HUES6 (cell line): ENCODE data around the gene ARHGAP26.

Source experiments
- H3K27ac ChIP-seq: 2 replicates; pipeline ENCODE4 v1.7.0; 2013; ENCODE audit warnings: low read depth, mild to moderate bottlenecking, low read length, inconsistent platforms
- H3K27me3 ChIP-seq: 2 replicates; pipeline ENCODE4 v1.6.1; 2013; ENCODE audit warnings: low read length; ENCODE audit not compliant: control insufficient read depth, insufficient read depth
- H3K36me3 ChIP-seq: 2 replicates; pipeline ENCODE4 v1.6.1; 2013; ENCODE audit warnings: low read length; ENCODE audit not compliant: control insufficient read depth, insufficient read depth
- H3K4me1 ChIP-seq: 2 replicates; pipeline ENCODE4 v1.6.1; 2013; ENCODE audit warnings: low read length; ENCODE audit not compliant: control insufficient read depth, insufficient read depth
- H3K4me3 ChIP-seq: 2 replicates; pipeline ENCODE4 v1.5.1; 2013; ENCODE audit warnings: low read depth, low read length
- H3K9ac ChIP-seq: one replicate; pipeline ENCODE4 v1.6.1; 2013; ENCODE audit warnings: mild to moderate bottlenecking, low read length
- H3K9me3 ChIP-seq: 2 replicates; pipeline ENCODE4 v1.6.1; 2013; ENCODE audit warnings: low read depth, low read length; ENCODE audit not compliant: control insufficient read depth, insufficient read depth

Gene ARHGAP26

DNA sequence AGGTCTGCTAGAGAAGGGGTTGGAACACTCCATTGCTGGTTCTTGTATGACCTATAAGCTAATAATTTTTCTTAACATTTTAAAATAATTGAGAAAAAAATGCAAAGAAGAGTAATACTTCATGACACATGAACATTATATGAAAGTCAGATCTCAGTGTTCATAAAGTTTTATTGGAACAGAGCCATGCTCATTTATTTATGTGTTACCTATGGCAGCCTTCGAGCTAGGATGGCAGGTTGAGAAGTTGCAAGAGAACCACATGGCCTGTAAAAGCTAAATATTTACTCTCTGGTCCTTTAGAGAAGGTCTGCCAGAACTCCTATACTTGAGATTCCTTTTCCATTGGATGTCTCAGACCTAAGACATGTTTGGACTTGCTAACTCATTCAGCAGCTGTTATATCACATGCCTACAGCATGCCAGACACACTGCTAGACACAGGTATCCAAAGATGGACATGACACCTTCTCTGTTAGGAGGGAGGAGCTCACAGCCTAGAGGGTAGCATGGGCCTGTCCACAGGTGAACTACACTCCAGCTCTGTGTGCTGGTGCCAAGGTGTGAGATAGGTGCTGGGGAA, 304.3 kb downstream of the ARHGAP26 start:
- no peaks in the 10 kb centered on the region for H3K27me3 ChIP-seq
- no peak overlapping the region for H3K9ac ChIP-seq
- no peak overlapping the region for H3K4me3 ChIP-seq
- no peaks in the 10 kb centered on the region for H3K36me3 ChIP-seq
- H3K9me3 ChIP-seq = peaks cover 22% of the 10 kb centered on the region
- peaks cover 16% of the 10 kb centered on the region for H3K4me1 ChIP-seq
- H3K27ac ChIP-seq = no peak overlapping the region

DNA sequence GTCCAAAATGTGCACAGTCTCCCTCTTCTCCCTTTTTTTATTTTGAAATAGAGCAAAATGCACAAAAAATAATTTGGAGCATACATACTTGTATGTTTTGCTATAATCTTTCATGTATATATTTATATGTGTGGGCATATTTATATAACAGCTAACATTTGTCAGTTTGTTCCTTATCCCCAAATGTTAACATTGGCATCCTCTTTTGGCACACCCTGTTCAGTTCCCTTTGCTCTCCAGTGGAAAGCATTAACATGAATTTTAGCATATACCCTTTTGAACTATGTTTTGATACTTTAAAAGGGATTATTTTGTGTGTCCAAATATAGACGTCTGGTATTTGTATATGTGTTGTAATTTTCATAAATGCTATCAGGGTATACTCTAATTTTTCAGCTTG, 306.2 kb downstream of the ARHGAP26 start:
- H3K27ac ChIP-seq = no peak overlapping the region
- H3K4me1 ChIP-seq = peaks cover 16% of the 10 kb centered on the region
- no peak overlapping the region for H3K9ac ChIP-seq
- no peaks in the 10 kb centered on the region for H3K36me3 ChIP-seq
- H3K9me3 ChIP-seq = peaks cover 12% of the 10 kb centered on the region
- H3K4me3 ChIP-seq = no peak overlapping the region
- H3K27me3 ChIP-seq = no peaks in the 10 kb centered on the region

DNA sequence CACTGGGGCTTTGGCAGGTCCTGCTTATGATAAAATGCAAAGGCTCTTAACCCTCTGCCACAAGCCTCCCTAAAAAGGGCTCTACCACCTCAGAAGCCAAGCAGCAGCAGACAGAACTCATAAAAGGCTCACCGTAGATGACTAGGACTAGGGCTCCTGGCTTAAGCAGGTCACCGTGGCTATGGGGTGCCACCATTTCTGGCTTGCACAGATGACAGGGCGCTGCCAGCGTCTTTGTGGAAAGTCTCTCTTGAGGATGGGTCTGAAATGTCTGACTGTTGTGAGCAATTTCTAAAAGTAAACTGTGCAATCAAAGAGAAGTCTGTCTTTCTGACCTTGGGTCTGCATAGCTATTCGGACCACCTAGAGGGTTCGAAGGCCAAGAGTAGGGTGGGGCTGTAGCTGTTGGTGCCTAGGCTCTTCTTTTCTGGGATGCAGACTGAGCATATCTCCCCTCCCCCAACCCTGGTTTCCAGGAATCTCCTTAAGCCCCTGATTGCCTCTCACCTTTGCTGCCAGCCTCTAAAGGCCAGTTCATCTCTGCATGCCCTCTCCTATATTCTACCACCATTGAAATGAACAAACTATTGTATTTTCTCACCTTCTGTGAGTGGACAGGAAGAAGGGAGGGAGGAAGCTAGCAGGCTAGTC, 307.4 kb downstream of the ARHGAP26 start:
- Histone ChIP-seq H3K4me3 (no peak overlapping the region), H3K9ac (no peak overlapping the region), H3K27ac (no peak overlapping the region), H3K27me3 (no peaks in the 10 kb centered on the region), H3K9me3 (peaks cover 2% of the 10 kb centered on the region; the same call in 1 of the 2 replicates), H3K36me3 (no peaks in the 10 kb centered on the region), H3K4me1 (peaks cover 16% of the 10 kb centered on the region)

DNA sequence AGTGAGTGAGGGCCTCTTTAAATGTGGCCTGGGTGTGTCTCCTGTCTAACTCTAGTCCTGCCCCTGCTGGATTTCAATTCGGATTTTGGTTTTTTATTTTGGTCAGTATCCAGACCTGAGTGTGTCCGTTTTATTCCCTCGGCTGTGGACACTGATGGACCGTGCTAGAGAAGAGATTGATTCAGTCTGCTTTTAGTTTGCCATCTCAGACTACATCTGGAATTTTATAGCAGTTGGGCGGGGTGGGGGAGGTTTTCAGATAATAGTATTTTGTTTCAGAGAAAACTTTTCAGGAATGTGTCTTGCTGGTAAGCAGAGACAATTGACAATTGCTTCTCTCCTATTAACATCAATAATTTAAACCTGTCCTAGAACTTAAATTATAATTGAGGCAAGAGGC, 308.1 kb downstream of the ARHGAP26 start:
- Histone ChIP-seq H3K9me3 (peaks cover 2% of the 10 kb centered on the region; the same call in 1 of the 2 replicates), H3K27ac (no peak overlapping the region), H3K4me3 (no peak overlapping the region), H3K4me1 (peaks cover 16% of the 10 kb centered on the region), H3K27me3 (no peaks in the 10 kb centered on the region), H3K9ac (no peak overlapping the region), H3K36me3 (no peaks in the 10 kb centered on the region)

DNA sequence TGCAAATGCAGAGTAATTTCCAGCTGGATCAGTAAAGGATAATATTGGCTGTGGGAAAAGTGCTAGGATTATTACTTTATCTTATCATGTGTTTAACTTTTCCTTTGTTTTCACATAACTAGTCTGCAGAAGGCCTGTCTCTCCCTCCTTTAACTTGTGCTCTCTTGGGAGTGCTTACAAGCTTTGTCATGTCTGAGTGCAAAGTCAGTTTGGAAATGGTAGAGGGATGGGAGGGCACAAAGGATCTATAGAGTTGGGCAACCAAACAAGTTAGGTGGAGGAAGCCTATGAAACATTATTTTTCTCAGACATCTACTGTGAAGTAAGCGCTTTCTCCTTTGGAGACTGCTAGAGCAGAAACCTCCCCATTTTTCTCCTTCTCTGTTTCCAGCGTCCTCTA, 308.8 kb downstream of the ARHGAP26 start:
- peaks cover 2% of the 10 kb centered on the region; the same call in 1 of the 2 replicates for H3K9me3 ChIP-seq
- no peaks in the 10 kb centered on the region for H3K27me3 ChIP-seq

DNA sequence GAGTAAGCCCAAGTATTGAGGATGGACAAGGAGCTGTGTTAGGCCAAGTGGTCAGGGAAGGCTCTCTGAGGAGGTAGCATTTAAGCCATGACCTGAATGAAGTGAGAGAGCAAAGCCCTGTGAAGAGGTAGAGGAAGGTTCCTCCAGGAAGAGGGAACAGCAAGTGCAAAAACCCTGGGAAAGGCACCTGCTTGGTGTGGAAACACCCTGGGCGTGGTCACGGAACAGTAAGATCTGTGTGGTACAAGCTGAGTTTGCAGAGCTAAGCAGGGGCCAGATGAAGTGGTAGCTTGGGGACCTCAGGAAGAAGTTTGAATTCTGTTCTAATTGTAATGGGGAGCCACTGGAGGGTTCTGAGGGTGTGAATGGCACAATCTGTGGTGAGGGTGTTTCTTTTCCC, 310.2 kb downstream of the ARHGAP26 start:
- no peaks in the 10 kb centered on the region for H3K27me3 ChIP-seq
- no peaks in the 10 kb centered on the region for H3K9me3 ChIP-seq

More for the DNA sequence above, 308.8 kb downstream of the ARHGAP26 start:
- Histone ChIP-seq H3K4me3 (no peak overlapping the region), H3K27ac (no peak overlapping the region), H3K36me3 (no peaks in the 10 kb centered on the region), H3K9ac (no peak overlapping the region), H3K4me1 (peaks cover 16% of the 10 kb centered on the region)

DNA sequence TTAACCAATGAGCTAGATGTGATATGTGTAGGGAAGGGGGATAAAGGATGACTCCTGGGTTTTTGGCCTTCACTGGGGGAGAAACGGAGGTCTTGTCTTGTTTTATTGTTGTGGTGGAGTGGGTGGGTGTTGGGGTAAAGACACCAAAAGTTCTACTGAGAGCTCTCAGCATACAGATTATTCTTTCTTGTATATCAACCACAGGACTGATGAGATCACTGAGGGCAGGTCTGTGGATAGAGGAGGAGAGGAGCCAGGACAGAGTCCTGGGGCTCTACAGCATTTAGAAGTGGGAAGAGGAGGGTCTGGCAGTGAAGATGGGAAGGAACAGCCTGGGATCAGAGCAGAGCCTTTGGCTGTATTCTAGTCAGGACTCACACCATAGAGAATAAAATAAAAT, 310.8 kb downstream of the ARHGAP26 start:
- Histone ChIP-seq H3K36me3 (no peaks in the 10 kb centered on the region), H3K9ac (no peak overlapping the region), H3K4me1 (peaks cover 16% of the 10 kb centered on the region), H3K9me3 (no peaks in the 10 kb centered on the region), H3K4me3 (no peak overlapping the region), H3K27me3 (no peaks in the 10 kb centered on the region), H3K27ac (no peak overlapping the region)

More for the DNA sequence above, 310.2 kb downstream of the ARHGAP26 start:
- Histone ChIP-seq H3K9ac (no peak overlapping the region), H3K4me3 (no peak overlapping the region), H3K27ac (no peak overlapping the region), H3K4me1 (peaks cover 16% of the 10 kb centered on the region), H3K36me3 (no peaks in the 10 kb centered on the region)

DNA sequence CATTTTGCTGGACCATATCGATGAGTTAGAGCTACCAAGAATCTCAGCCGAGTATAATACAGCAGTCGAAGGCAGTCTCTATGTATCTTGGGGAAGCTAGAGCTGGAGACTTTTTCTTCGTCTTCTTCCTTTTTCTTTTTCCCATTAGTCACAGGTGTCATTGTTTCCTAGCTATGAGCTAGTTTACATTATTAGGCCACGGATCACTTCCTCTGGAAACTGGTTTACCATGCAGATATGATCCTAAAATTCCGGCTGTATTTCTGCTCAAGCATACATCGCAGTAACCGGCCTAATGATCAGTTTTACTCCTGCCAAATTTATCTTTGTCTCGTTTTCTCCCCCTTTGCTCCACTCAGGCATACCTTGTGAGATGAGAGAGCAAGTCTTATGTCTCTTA, 312.8 kb downstream of the ARHGAP26 start:
- peaks cover 18% of the 10 kb centered on the region for H3K4me1 ChIP-seq
- H3K4me3 ChIP-seq = no peak overlapping the region
- H3K9ac ChIP-seq = no peak overlapping the region
- no peaks in the 10 kb centered on the region for H3K36me3 ChIP-seq
- no peaks in the 10 kb centered on the region for H3K27me3 ChIP-seq
- no peaks in the 10 kb centered on the region for H3K9me3 ChIP-seq
- no peak overlapping the region for H3K27ac ChIP-seq

DNA sequence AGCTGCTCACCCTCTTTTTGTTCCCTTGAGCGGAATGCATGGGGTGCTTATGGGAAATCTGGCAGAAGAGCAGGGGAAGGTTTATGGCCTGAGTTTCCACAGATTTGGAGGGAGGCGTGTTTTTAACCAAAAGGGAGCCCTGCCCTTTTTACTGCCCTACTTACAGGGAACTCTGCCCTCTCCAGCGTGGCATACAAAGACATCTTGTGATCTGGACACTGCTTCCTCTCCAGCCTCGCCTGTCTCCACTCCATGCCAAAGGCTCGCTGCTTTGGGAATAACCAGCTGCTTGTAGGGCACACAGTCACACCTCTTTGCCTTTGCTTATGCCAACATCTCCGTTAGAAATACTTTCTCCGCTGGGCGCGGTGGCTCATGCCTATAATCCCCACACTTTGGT, 314.2 kb downstream of the ARHGAP26 start:
- Histone ChIP-seq H3K9ac (no peak overlapping the region), H3K27me3 (no peaks in the 10 kb centered on the region), H3K36me3 (no peaks in the 10 kb centered on the region), H3K27ac (no peak overlapping the region), H3K4me1 (peaks cover 9% of the 10 kb centered on the region), H3K4me3 (no peak overlapping the region), H3K9me3 (no peaks in the 10 kb centered on the region)

DNA sequence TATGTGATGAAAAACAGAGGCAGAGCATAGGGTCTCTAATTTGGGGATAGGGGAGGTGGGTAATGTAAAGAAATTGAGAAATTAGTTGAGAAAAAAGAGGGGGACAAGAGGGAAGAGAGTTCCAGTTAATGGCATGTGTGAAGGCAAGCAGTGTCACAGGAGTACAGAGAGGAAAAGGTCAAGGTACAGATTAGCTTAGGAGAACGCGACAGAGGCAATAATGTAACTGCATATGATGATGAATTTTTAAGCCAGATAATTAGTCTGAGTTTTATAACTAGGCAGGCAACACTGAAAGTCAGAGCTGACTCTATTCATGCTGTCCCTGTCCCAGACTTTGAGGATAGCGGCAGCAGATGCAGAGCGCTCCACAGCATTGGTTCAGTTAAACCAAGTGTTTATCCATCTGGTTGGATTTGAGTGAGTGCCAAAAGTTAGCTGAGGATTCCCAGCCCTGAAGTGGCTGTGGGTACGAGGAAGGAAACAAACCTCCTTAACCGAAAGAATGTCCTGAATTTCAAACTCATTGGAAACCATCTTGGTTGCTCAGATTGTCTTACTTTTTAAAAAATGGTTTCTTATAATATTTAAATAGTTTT, 315.2 kb downstream of the ARHGAP26 start:
- H3K9ac ChIP-seq = no peak overlapping the region
- H3K9me3 ChIP-seq = no peaks in the 10 kb centered on the region
- H3K27ac ChIP-seq = no peak overlapping the region
- no peaks in the 10 kb centered on the region for H3K27me3 ChIP-seq
- no peaks in the 10 kb centered on the region for H3K36me3 ChIP-seq
- H3K4me1 ChIP-seq = peaks cover 17% of the 10 kb centered on the region
- no peak overlapping the region for H3K4me3 ChIP-seq

DNA sequence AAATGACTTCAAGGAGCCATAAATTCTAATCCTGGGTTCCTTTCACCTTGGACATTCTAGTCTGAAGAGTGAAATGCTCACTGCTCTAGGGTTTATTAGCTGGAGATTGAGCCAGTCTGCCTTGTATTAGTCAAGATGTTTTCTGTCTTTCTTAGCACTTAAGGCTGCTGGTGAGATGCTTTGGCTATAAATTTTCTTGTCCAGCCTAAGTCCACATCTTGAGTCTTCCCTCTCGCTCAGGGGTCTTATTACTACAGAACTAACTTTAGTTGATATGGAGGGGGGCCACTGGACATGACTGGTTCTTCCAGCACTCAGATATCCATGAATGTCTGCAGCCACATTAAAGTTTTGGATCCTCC, 316.4 kb downstream of the ARHGAP26 start:
- Histone ChIP-seq H3K36me3 (no peaks in the 10 kb centered on the region), H3K27me3 (no peaks in the 10 kb centered on the region), H3K9ac (no peak overlapping the region), H3K4me1 (peaks cover 21% of the 10 kb centered on the region), H3K4me3 (no peak overlapping the region), H3K9me3 (no peaks in the 10 kb centered on the region), H3K27ac (no peak overlapping the region)
